Cerebellar nuclear complex (tissue), 1 donor: ENCODE data around the gene ABLIM2.
A peak's percentile ranks its signal among the peaks of the same experiment; 100 is the strongest.
"Not testable (repeated sequence)": the region's sequence is repeated elsewhere in the genome, so short reads cannot be mapped to it uniquely, and the experiment has no call there.

Experiments used
- DNase-seq, 2 experiments: peaks; one replicate each; lab custom pipeline; 2025; lab: John Stamatoyannopoulos, UW

ABLIM2 gene

GRCh38 chr4:7933651-7934510 lies 224.7 kb downstream of the ABLIM2 start:
- DNase-seq: no peak

GRCh38 chr4:7932287-7932686 lies 226.3 kb downstream of the ABLIM2 start:
- DNase-seq: no peak

- DNase-seq: peak in 1 of 2 experiments; percentile 42
These were observed 229.3 kb downstream of the ABLIM2 start for GRCh38 chr4:7929118-7929951.

- DNase-seq: no peak
These were observed 229.9 kb downstream of the ABLIM2 start for GRCh38 chr4:7928711-7929110.

- DNase-seq: no peak
These were observed 231.8 kb downstream of the ABLIM2 start for GRCh38 chr4:7926822-7927221.

GRCh38 chr4:7924570-7924969 lies 234.0 kb downstream of the ABLIM2 start:
- DNase-seq: no peak

- DNase-seq: no peak
These were observed 234.4 kb downstream of the ABLIM2 start for GRCh38 chr4:7924163-7924562.

GRCh38 chr4:7922466-7922865 lies 236.1 kb downstream of the ABLIM2 start:
- no peak for DNase-seq

GRCh38 chr4:7918981-7919380 lies 239.6 kb downstream of the ABLIM2 start:
- DNase-seq: no peak

GRCh38 chr4:7918187-7918586 lies 240.4 kb downstream of the ABLIM2 start:
- not testable (repeated sequence) for DNase-seq

- DNase-seq: no peak
These were observed 240.9 kb downstream of the ABLIM2 start for GRCh38 chr4:7917669-7918068.

GRCh38 chr4:7915875-7916242 lies 242.8 kb downstream of the ABLIM2 start:
- DNase-seq: no peak
